H1 (cell line): ENCODE data around the gene SGCD. TPM values are rescaled to one million over a fixed set of nuclear protein-coding genes. Genes with fewer than 3 reads are reported as not detected.

Experiments
- CTCF ChIA-PET: fragments of 300-600 bp; sonication (Branson Sonifier 250); formaldehyde crosslinking; loops from one replicate; lab custom pipeline; 2021; ENCODE audit not compliant: partially characterized antibody; lab: Charles Lee
- POLR2A ChIA-PET: fragments of 300-600 bp; sonication (Branson Sonifier 250); formaldehyde crosslinking; loops from one replicate; lab custom pipeline; 2021; ENCODE audit warnings: inconsistent platforms; ENCODE audit not compliant: partially characterized antibody; lab: Charles Lee
- DNase-seq, 2 experiments: peaks; one replicate each; pipeline versions ENCODE4 v3.0.0 to v3.0.0-alpha.2; 2010 to 2022; ENCODE audit warnings: low spot score in 2 of 2, low read depth in 1 of 2, mixed read lengths in 1 of 2
- FAIRE-seq: peaks from 2 replicates; lab custom pipeline; 2011; peaks lifted over from hg19 to GRCh38; lab: Jason Lieb, UNC
- H2AFZ ChIP-seq: 2 replicates; pipeline ENCODE4 v1.8.1; 2012; ENCODE audit warnings: low read length, inconsistent platforms
- H2AK5ac ChIP-seq: 2 replicates; pipeline ENCODE4 v1.6.1; 2013; ENCODE audit warnings: low read depth, low read length
- H2BK120ac ChIP-seq: replicated peaks from 2 replicates; pipeline ENCODE3; 2013; ENCODE audit warnings: low read depth, low read length, inconsistent platforms
- H2BK12ac ChIP-seq: 2 replicates; pipeline ENCODE4 v1.6.1; 2013; ENCODE audit warnings: low read depth, low read length
- H2BK15ac ChIP-seq: 2 replicates; pipeline ENCODE4 v1.6.1; 2013; ENCODE audit warnings: low read length
- H2BK20ac ChIP-seq: 2 replicates; pipeline ENCODE4 v1.6.1; 2013; ENCODE audit warnings: low read length
- H2BK5ac ChIP-seq: 2 replicates; pipeline ENCODE4 v1.6.1; 2013; ENCODE audit warnings: low read depth, low read length
- H3K14ac ChIP-seq: 2 replicates; pipeline ENCODE4 v1.6.1; 2013; ENCODE audit warnings: inconsistent platforms; ENCODE audit not compliant: insufficient read length
- H3K18ac ChIP-seq: 2 replicates; pipeline ENCODE4 v1.6.1; 2013; ENCODE audit warnings: low read length; ENCODE audit errors: extremely low read depth
- H3K23ac ChIP-seq: 2 replicates; pipeline ENCODE4 v1.6.1; 2013; ENCODE audit warnings: inconsistent platforms; ENCODE audit not compliant: insufficient read length
- H3K23me2 ChIP-seq: 2 replicates; pipeline ENCODE4 v1.6.1; 2013; ENCODE audit warnings: low read depth, low read length
- H3K27ac ChIP-seq: 2 replicates; pipeline ENCODE4 v1.6.1; 2011; ENCODE audit warnings: low read depth, low read length, inconsistent platforms
- H3K27me3 ChIP-seq, 4 experiments: replicated peaks in 1 of 4; 1 replicate in 1 of 4; 2 replicates in 3 of 4; pipeline versions ENCODE4 v1.6.1 to v1.8.1; 2011 to 2013; ENCODE audit warnings: low read length in 3 of 4, mild to moderate bottlenecking in 3 of 4, inconsistent platforms in 2 of 4, mixed read lengths in 2 of 4, moderate library complexity in 1 of 4; ENCODE audit not compliant: control insufficient read depth in 3 of 4, insufficient read depth in 3 of 4; ENCODE audit errors: extremely low read depth in 1 of 4
- H3K36me3 ChIP-seq, 4 experiments: 2 replicates each; pipeline versions ENCODE4 v1.6.1 to v1.8.1; 2011 to 2013; ENCODE audit warnings: mild to moderate bottlenecking in 4 of 4, low read length in 3 of 4, moderate library complexity in 2 of 4, control low read depth in 1 of 4, inconsistent platforms in 1 of 4; ENCODE audit not compliant: insufficient read depth in 4 of 4, control insufficient read depth in 2 of 4
- H3K4ac ChIP-seq: replicated peaks from 2 replicates; pipeline ENCODE3; 2013; ENCODE audit warnings: low read length, low read depth, mixed read lengths, inconsistent platforms; ENCODE audit not compliant: insufficient read length
- H3K4me1 ChIP-seq, 4 experiments: replicated peaks in 1 of 4; 1 replicate in 1 of 4; 2 replicates in 3 of 4; pipeline versions ENCODE4 v1.6.1 to v1.8.1; 2011 to 2013; ENCODE audit warnings: low read length in 3 of 4, inconsistent platforms in 2 of 4, mixed read lengths in 1 of 4; ENCODE audit not compliant: insufficient read depth in 4 of 4, control insufficient read depth in 3 of 4
- H3K4me2 ChIP-seq, 2 experiments: 2 replicates each; pipeline versions ENCODE4 v1.6.1 to v1.8.1; 2011 to 2013; ENCODE audit warnings: low read depth in 2 of 2, low read length in 2 of 2, control low read depth in 1 of 2, inconsistent platforms in 1 of 2, mild to moderate bottlenecking in 1 of 2; ENCODE audit not compliant: insufficient read depth in 1 of 2
- H3K4me3 ChIP-seq, 4 experiments: fragments of 200-600, 300-600 bp in 1 of 4; sonication (generic), shearing (Covaris generic), sonication (Bioruptor Twin) in 1 of 4; 2 replicates each; pipeline versions ENCODE4 v1.5.1 to v1.8.1; 2011 to 2016; ENCODE audit warnings: low read length in 4 of 4, low read depth in 3 of 4, control low read depth in 2 of 4, inconsistent platforms in 2 of 4, mild to moderate bottlenecking in 2 of 4, mixed read lengths in 1 of 4, moderate library complexity in 1 of 4; ENCODE audit not compliant: insufficient read depth in 2 of 4; ENCODE audit errors: extremely low read depth in 1 of 4
- H3K56ac ChIP-seq: replicated peaks from 2 replicates; pipeline ENCODE3; 2013; ENCODE audit warnings: low read depth, mild to moderate bottlenecking, mixed read lengths, low read length, inconsistent platforms; ENCODE audit not compliant: insufficient read length
- H3K79me1 ChIP-seq: 2 replicates; pipeline ENCODE4 v1.6.1; 2013; ENCODE audit warnings: low read depth, low read length, control low read depth
- H3K79me2 ChIP-seq, 2 experiments: 2 replicates each; pipeline versions ENCODE4 v1.6.1 to v1.8.1; 2012 to 2013; ENCODE audit warnings: low read length in 2 of 2, mild to moderate bottlenecking in 2 of 2, inconsistent platforms in 1 of 2; ENCODE audit not compliant: insufficient read depth in 2 of 2, control insufficient read depth in 1 of 2
- H3K9ac ChIP-seq, 4 experiments: replicated peaks in 1 of 4; 1 replicate in 1 of 4; 2 replicates in 3 of 4; pipeline versions ENCODE4 v1.6.1 to v1.8.1; 2011 to 2013; ENCODE audit warnings: low read depth in 3 of 4, low read length in 3 of 4, control low read depth in 2 of 4, mild to moderate bottlenecking in 2 of 4, moderate library complexity in 2 of 4, inconsistent platforms in 1 of 4; ENCODE audit errors: extremely low read depth in 1 of 4
- H3K9me3 ChIP-seq, 2 experiments: 2 replicates each; pipeline versions ENCODE4 v1.6.1 to v1.8.1; 2012 to 2013; ENCODE audit warnings: mild to moderate bottlenecking in 2 of 2, moderate library complexity in 2 of 2, control low read depth in 1 of 2, inconsistent platforms in 1 of 2, low read depth in 1 of 2, low read length in 1 of 2, mixed read lengths in 1 of 2; ENCODE audit not compliant: insufficient read depth in 2 of 2
- H4K20me1 ChIP-seq, 2 experiments: replicated peaks in 1 of 2; 2 replicates each; pipeline versions ENCODE3 to v1.8.1; 2011 to 2013; ENCODE audit warnings: inconsistent platforms in 2 of 2, low read length in 2 of 2, mild to moderate bottlenecking in 1 of 2; ENCODE audit not compliant: insufficient read depth in 2 of 2, control insufficient read depth in 1 of 2
- H4K5ac ChIP-seq: 2 replicates; pipeline ENCODE4 v1.6.1; 2013; ENCODE audit warnings: low read length, low read depth, mixed read lengths, inconsistent platforms; ENCODE audit not compliant: insufficient read length
- H4K8ac ChIP-seq: 2 replicates; pipeline ENCODE4 v1.8.0; 2013; ENCODE audit warnings: mild to moderate bottlenecking, moderate library complexity, low read length, inconsistent platforms; ENCODE audit not compliant: insufficient read depth; ENCODE audit errors: extremely low read depth
- H4K91ac ChIP-seq: replicated peaks from 2 replicates; pipeline ENCODE3; 2013; ENCODE audit warnings: low read length, mixed read lengths, inconsistent platforms; ENCODE audit not compliant: insufficient read length
- ATF3 ChIP-seq: IDR thresholded peaks from 2 replicates; pipeline ENCODE4 v1.6.1; 2011; ENCODE audit warnings: low read depth, mild to moderate bottlenecking, low read length; ENCODE audit not compliant: insufficient read depth
- BACH1 ChIP-seq: IDR thresholded peaks from 2 replicates; pipeline ENCODE4 v1.6.1; 2012; ENCODE audit warnings: low read length, improper control_type of control experiment
- CTCF ChIP-seq, 3 experiments: IDR thresholded peaks; 1 replicate in 2 of 3; 2 replicates in 1 of 3; pipeline versions ENCODE4 v1.5.1 to v1.6.1; 2011; ENCODE audit warnings: low read length in 3 of 3, mild to moderate bottlenecking in 3 of 3, inconsistent platforms in 2 of 3, low read depth in 1 of 3, moderate library complexity in 1 of 3; ENCODE audit not compliant: insufficient read depth in 1 of 3; ENCODE audit errors: control extremely low read depth in 1 of 3
- FOSL1 ChIP-seq: IDR thresholded peaks from 2 replicates; pipeline ENCODE4 v1.6.1; 2011; ENCODE audit warnings: mild to moderate bottlenecking, low read depth, low read length, moderate library complexity; ENCODE audit not compliant: insufficient read depth
- MAFK ChIP-seq: IDR thresholded peaks from 2 replicates; pipeline ENCODE4 v1.6.1; 2012; ENCODE audit warnings: low read depth, mild to moderate bottlenecking, improper control_type of control experiment, low read length
- MAX ChIP-seq: IDR thresholded peaks from 2 replicates; pipeline ENCODE4 v1.6.1; 2012; ENCODE audit warnings: inconsistent platforms
- POLR2AphosphoS5 ChIP-seq: IDR thresholded peaks from 2 replicates; pipeline ENCODE4 v1.6.1; 2011; ENCODE audit warnings: low read depth, low read length
- RNF2 ChIP-seq: fragments of 200-900, 300-1000 bp; sonication (generic); IDR thresholded peaks from 2 replicates; pipeline ENCODE4 v1.7.1; 2016; ENCODE audit warnings: borderline replicate concordance, low read depth, mild to moderate bottlenecking, antibody characterized with exemption, low read length; ENCODE audit not compliant: poor library complexity, severe bottlenecking; ENCODE audit errors: missing control alignments
- TAF7 ChIP-seq: optimal IDR thresholded peaks from 2 replicates; pipeline ENCODE3; 2011; ENCODE audit warnings: low read depth, mild to moderate bottlenecking, inconsistent platforms, low read length, moderate library complexity, borderline replicate concordance
- TEAD4 ChIP-seq: IDR thresholded peaks from 2 replicates; pipeline ENCODE4 v1.6.1; 2012; ENCODE audit warnings: low read depth, low read length, inconsistent platforms, mixed read lengths
- ZNF274 ChIP-seq: IDR thresholded peaks from 2 replicates; pipeline ENCODE4 v1.7.0; 2012; ENCODE audit warnings: low read length, borderline replicate concordance; ENCODE audit errors: extremely low read depth
- WGBS, 2 experiments: shearing (Covaris generic) in 1 of 2; methylation state at CpG; one replicate each; pipeline versions ENCODE4 v1.1.6 to v1.1.7; 2013 to 2015; ENCODE audit warnings: low lambda C conversion rate in 2 of 2, mixed read lengths in 2 of 2, inconsistent platforms in 1 of 2, low coverage in 1 of 2, missing lambda C conversion rate in 1 of 2; ENCODE audit not compliant: insufficient replicate concordance in 2 of 2, insufficient coverage in 1 of 2, insufficient read length in 1 of 2; ENCODE audit errors: extremely low coverage in 1 of 2, missing lambda C conversion rate in 1 of 2; 5-methylcytosine and 5-hydroxymethylcytosine counted together
- polyA plus RNA-seq, 7 experiments: library from polyadenylated mRNA; depleted of rRNA in 3 of 7; stranded (reverse) in 5 of 7; unstranded in 2 of 7; fragments of >200 nt in 5 of 7; fragments of 200-250 nt in 2 of 7; gene quantifications; 1 replicate in 5 of 7; 2 replicates in 1 of 7; 4 replicates in 1 of 7; pipeline versions ENCODE4 v1.2.1 to v1.2.3, GENCODE V29; 2011 to 2013; ENCODE audit warnings: missing spikeins in 2 of 7, mixed read lengths in 2 of 7
- total RNA-seq: library from RNA; stranded (reverse); fragmentation: NEBNext Ultra II Directional; extraction: Animal tissue kit (Norgen Biotek cat#: 25700); gene quantifications from 2 replicates; pipeline ENCODE4 v1.2.1, GENCODE V29; 2021

Gene SGCD
- total and polyA plus RNA-seq, 2 of the 8 experiments (the other 6 are each of a cell fraction or from before 2014, with no cell fraction given): 0.04 to 0.08 TPM

GRCh38 chr5:156561651-156562050, 234.7 kb downstream of the SGCD start:
- H3K4me2 ChIP-seq: no peak overlapping the region
- H3K4me1 ChIP-seq: no peaks in the 10 kb centered on the region
- no peak overlapping the region for H3K18ac ChIP-seq
- no peak overlapping the region for H3K4me3 ChIP-seq
- no peak overlapping the region for H4K91ac ChIP-seq
- no peak overlapping the region for H4K5ac ChIP-seq
- H2BK15ac ChIP-seq: no peak overlapping the region
- no peak overlapping the region for H2AK5ac ChIP-seq
- no peak overlapping the region for H3K4ac ChIP-seq
- no peaks in the 10 kb centered on the region for H3K9me3 ChIP-seq
- H3K23ac ChIP-seq: no peak overlapping the region
- POLR2A ChIA-PET: no interaction called here
- WGBS, 2 experiments: 96% methylated on average over 1 of the region's 1 CpG; no CpG with 5 or more reads in 1 of the 2 experiments
- DNase-seq: no peak
- no peaks in the 10 kb centered on the region for H3K23me2 ChIP-seq
- no peak overlapping the region for H4K8ac ChIP-seq
- FAIRE-seq: no peak
- H3K36me3 ChIP-seq: no peaks in the 10 kb centered on the region
- no peak overlapping the region for H2BK20ac ChIP-seq
- no peak overlapping the region for H2BK5ac ChIP-seq
- H4K20me1 ChIP-seq: no peaks in the 10 kb centered on the region
- no peak overlapping the region for H2AFZ ChIP-seq
- no peak overlapping the region for H3K56ac ChIP-seq
- H2BK120ac ChIP-seq: no peak overlapping the region
- CTCF ChIA-PET: no interaction called here
- H3K14ac ChIP-seq: no peak overlapping the region
- no peaks in the 10 kb centered on the region for H3K79me2 ChIP-seq
- H3K27me3 ChIP-seq: no peaks in the 10 kb centered on the region
- H3K27ac ChIP-seq: no peak overlapping the region
- H3K9ac ChIP-seq: no peak overlapping the region
- H2BK12ac ChIP-seq: no peak overlapping the region
- H3K79me1 ChIP-seq: no peaks in the 10 kb centered on the region
- no peak for TF ChIP-seq TEAD4
- no peak for TF ChIP-seq FOSL1
- no peak for TF ChIP-seq CTCF (IDR thresholded peaks at IDR 0.05; ENCODE audit: control extremely low read depth in 1 of 3, insufficient read depth in 1 of 3, low read depth in 1 of 3, low read length in 3 of 3)
- TF ChIP-seq RNF2: no peak
- TF ChIP-seq MAFK: no peak
- TF ChIP-seq POLR2AphosphoS5: no peak
- TF ChIP-seq BACH1: no peak
- no peak for TF ChIP-seq ZNF274
- TF ChIP-seq ATF3: no peak
- no peak for TF ChIP-seq TAF7
- TF ChIP-seq MAX: no peak
